K562 (cell line): Measurements from ENCODE around the gene UQCC5. TPM values are rescaled to one million over a fixed set of nuclear protein-coding genes. Genes with fewer than 3 reads are reported as not detected.

Experiments used
- EP400 ChIP-seq: fragments of 450-650 bp; IDR thresholded peaks from 2 replicates; pipeline ENCODE4 v1.6.1; 2017; ENCODE audit warnings: antibody characterized with exemption, mild to moderate bottlenecking, moderate library complexity
- HNRNPH1 ChIP-seq: fragments of 200-400 bp; formaldehyde crosslinking; optimal IDR thresholded peaks from 2 replicates; pipeline ENCODE3; 2017; ENCODE audit warnings: low read depth, mild to moderate bottlenecking, low read length, moderate library complexity
- MCM7 ChIP-seq, 2 experiments: fragments of 450-650 bp; IDR thresholded peaks; 2 replicates each; pipeline ENCODE4 v1.6.1; 2016 to 2018
- NELFE ChIP-seq: IDR thresholded peaks from 2 replicates; pipeline ENCODE4 v1.6.1; 2011; ENCODE audit warnings: mild to moderate bottlenecking; ENCODE audit not compliant: insufficient read depth, insufficient read length
- RBM25 ChIP-seq: fragments of 200-400 bp; formaldehyde crosslinking; IDR thresholded peaks from 2 replicates; pipeline ENCODE4 v1.6.1; 2018; ENCODE audit warnings: low read length, low read depth, moderate library complexity; ENCODE audit not compliant: severe bottlenecking
- SIN3B ChIP-seq: fragments of 450-650 bp; IDR thresholded peaks from 2 replicates; pipeline ENCODE4 v1.6.1; 2017; ENCODE audit warnings: low read depth, mild to moderate bottlenecking, moderate library complexity
- ZNF384 ChIP-seq: IDR thresholded peaks from 2 replicates; pipeline ENCODE4 v1.6.1; 2012; ENCODE audit warnings: low read depth, low read length, improper control_type of control experiment
- ZNF699 ChIP-seq: fragments of 250-450 bp; sonication (Bioruptor Pico); IDR thresholded peaks from 2 replicates; pipeline ENCODE4 v1.8.0; 2021; ENCODE audit warnings: mild to moderate bottlenecking, moderate library complexity; ENCODE audit not compliant: insufficient replicate concordance
- polyA plus RNA-seq, 8 experiments: library from polyadenylated mRNA; depleted of rRNA in 4 of 8; stranded (reverse) in 5 of 8; unstranded in 3 of 8; fragments of >200 nt; fragmentation: Nextera tagmentation in 2 of 8; fragmentation: Illumina TruSeq in 1 of 8; extraction: Ambion mirVana in 2 of 8; extraction: Trizol in 1 of 8; gene quantifications; 2 replicates each; pipeline versions ENCODE4 v1.2.1 to v1.2.3, GENCODE V29; 2011 to 2014; ENCODE audit warnings: inconsistent platforms in 1 of 8, missing spikeins in 1 of 8
- total RNA-seq, 7 experiments: library from RNA; depleted of rRNA in 6 of 7; stranded (reverse); fragments of >200 nt in 6 of 7; fragmentation: Illumina TruSeq in 2 of 7; extraction: Trizol in 2 of 7; gene quantifications; 2 replicates each; pipeline versions ENCODE4 v1.2.1 to v1.2.3, GENCODE V29; 2011 to 2021; ENCODE audit warnings: low replicate concordance in 1 of 7
- TF ChIP-seq, protein P1 (sequence below), 2 experiments: fragments of 450-650 bp in 1 of 2; sonication (generic) in 1 of 2; formaldehyde crosslinking in 1 of 2; IDR thresholded peaks; 2 replicates each; pipeline versions ENCODE4 v1.7.1 to v1.9.0; 2016 to 2022; ENCODE audit warnings: inconsistent platforms in 1 of 2, mild to moderate bottlenecking in 1 of 2, missing genetic modification reagents in 1 of 2
- TF ChIP-seq, protein P2 (sequence below): fragments of 450-650 bp; formaldehyde crosslinking; IDR thresholded peaks from 2 replicates; pipeline ENCODE4 v1.4.0; 2020; ENCODE audit warnings: mild to moderate bottlenecking, moderate library complexity
- TF ChIP-seq, protein P3 (sequence below), 2 experiments: fragments of 450-650 bp; IDR thresholded peaks; 2 replicates each; pipeline ENCODE4 v1.6.1; 2016
- TF ChIP-seq, protein P4 (sequence below): IDR thresholded peaks from 2 replicates; pipeline ENCODE4 v1.6.1; 2011; ENCODE audit warnings: borderline replicate concordance, low read depth, mild to moderate bottlenecking, moderate library complexity, low read length; ENCODE audit not compliant: insufficient read depth, poor library complexity, severe bottlenecking

The UQCC5 gene
- total and polyA plus RNA-seq, 9 of the 15 experiments (the other 6 are each of a cell fraction or from before 2014, with no cell fraction given) = 10.2 to 55.4 (median 33.8) TPM

DNA sequence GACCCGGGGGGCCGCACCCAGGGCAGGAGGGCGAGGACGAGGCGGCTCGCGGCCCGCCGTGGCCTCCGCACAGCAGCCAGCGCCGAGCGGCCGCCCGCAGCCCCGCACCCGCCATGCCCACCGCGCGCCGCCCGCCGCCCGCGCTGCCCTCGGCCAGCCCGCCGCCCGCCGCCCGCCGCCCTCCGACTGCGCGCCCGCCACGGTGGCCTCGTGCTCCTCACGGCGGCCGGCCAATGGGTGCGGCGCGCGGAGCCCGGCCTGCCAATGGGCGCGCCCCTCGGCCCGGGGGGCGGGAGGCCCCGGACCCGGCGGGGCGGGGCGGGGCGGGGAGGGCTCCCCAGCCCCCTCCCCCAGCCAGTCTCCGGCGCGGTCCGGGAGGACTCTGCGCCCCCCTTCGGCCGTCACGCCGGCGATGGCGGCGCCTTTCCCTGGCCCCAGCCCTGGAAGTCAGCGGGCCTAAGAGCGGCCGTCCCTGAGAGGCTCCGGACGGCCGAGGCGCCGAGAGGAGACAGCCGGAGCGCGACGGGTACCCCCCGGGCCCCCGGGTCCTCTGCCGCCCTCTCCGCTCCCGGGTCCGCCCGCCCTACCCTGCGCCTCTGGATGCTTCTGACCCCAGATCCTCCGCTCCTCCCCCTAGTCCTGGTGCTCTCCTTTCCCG lies 2.7 kb upstream of the UQCC5 start, which contains the start of gene NT5DC2 (continued):
- TF ChIP-seq, protein P1, sequence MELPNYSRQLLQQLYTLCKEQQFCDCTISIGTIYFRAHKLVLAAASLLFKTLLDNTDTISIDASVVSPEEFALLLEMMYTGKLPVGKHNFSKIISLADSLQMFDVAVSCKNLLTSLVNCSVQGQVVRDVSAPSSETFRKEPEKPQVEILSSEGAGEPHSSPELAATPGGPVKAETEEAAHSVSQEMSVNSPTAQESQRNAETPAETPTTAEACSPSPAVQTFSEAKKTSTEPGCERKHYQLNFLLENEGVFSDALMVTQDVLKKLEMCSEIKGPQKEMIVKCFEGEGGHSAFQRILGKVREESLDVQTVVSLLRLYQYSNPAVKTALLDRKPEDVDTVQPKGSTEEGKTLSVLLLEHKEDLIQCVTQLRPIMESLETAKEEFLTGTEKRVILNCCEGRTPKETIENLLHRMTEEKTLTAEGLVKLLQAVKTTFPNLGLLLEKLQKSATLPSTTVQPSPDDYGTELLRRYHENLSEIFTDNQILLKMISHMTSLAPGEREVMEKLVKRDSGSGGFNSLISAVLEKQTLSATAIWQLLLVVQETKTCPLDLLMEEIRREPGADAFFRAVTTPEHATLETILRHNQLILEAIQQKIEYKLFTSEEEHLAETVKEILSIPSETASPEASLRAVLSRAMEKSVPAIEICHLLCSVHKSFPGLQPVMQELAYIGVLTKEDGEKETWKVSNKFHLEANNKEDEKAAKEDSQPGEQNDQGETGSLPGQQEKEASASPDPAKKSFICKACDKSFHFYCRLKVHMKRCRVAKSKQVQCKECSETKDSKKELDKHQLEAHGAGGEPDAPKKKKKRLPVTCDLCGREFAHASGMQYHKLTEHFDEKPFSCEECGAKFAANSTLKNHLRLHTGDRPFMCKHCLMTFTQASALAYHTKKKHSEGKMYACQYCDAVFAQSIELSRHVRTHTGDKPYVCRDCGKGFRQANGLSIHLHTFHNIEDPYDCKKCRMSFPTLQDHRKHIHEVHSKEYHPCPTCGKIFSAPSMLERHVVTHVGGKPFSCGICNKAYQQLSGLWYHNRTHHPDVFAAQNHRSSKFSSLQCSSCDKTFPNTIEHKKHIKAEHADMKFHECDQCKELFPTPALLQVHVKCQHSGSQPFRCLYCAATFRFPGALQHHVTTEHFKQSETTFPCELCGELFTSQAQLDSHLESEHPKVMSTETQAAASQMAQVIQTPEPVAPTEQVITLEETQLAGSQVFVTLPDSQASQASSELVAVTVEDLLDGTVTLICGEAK (IDR thresholded peaks at IDR 0.05) = 0 out of 2 replicates have a peak, but pooled peaks have one; percentile 5
- TF ChIP-seq, protein P1 (CRISPR knock-in tag; IDR thresholded peaks at IDR 0.05) = no peak
- TF ChIP-seq RBM25 = peak; percentile 66
- TF ChIP-seq, protein P2, sequence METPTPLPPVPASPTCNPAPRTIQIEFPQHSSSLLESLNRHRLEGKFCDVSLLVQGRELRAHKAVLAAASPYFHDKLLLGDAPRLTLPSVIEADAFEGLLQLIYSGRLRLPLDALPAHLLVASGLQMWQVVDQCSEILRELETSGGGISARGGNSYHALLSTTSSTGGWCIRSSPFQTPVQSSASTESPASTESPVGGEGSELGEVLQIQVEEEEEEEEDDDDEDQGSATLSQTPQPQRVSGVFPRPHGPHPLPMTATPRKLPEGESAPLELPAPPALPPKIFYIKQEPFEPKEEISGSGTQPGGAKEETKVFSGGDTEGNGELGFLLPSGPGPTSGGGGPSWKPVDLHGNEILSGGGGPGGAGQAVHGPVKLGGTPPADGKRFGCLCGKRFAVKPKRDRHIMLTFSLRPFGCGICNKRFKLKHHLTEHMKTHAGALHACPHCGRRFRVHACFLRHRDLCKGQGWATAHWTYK (CRISPR knock-in tag) = no peak
- TF ChIP-seq SIN3B = peak; percentile 37; the same call in 1 of the 2 replicates
- peak; percentile 50; the same call in 1 of the 2 replicates for TF ChIP-seq EP400
- TF ChIP-seq NELFE = no peak
- TF ChIP-seq, protein P3, sequence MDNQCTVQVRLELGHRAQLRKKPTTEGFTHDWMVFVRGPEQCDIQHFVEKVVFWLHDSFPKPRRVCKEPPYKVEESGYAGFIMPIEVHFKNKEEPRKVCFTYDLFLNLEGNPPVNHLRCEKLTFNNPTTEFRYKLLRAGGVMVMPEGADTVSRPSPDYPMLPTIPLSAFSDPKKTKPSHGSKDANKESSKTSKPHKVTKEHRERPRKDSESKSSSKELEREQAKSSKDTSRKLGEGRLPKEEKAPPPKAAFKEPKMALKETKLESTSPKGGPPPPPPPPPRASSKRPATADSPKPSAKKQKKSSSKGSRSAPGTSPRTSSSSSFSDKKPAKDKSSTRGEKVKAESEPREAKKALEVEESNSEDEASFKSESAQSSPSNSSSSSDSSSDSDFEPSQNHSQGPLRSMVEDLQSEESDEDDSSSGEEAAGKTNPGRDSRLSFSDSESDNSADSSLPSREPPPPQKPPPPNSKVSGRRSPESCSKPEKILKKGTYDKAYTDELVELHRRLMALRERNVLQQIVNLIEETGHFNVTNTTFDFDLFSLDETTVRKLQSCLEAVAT (IDR thresholded peaks at IDR 0.05) = peak in 1 of 2 experiments; percentile 84; a peak in 2 of 4 replicates
- TF ChIP-seq MCM7 (IDR thresholded peaks at IDR 0.05) = no peak
- no peak for TF ChIP-seq HNRNPH1
- no peak for TF ChIP-seq ZNF384
- TF ChIP-seq, protein P4, sequence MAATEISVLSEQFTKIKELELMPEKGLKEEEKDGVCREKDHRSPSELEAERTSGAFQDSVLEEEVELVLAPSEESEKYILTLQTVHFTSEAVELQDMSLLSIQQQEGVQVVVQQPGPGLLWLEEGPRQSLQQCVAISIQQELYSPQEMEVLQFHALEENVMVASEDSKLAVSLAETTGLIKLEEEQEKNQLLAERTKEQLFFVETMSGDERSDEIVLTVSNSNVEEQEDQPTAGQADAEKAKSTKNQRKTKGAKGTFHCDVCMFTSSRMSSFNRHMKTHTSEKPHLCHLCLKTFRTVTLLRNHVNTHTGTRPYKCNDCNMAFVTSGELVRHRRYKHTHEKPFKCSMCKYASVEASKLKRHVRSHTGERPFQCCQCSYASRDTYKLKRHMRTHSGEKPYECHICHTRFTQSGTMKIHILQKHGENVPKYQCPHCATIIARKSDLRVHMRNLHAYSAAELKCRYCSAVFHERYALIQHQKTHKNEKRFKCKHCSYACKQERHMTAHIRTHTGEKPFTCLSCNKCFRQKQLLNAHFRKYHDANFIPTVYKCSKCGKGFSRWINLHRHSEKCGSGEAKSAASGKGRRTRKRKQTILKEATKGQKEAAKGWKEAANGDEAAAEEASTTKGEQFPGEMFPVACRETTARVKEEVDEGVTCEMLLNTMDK = peak; percentile 63
- no peak for TF ChIP-seq ZNF699 (CRISPR knock-in tag)
